Hematopoietic multipotent progenitor cell treated with erythropoietin and hydrocortisone succinate and interleukin-3 and kit ligand, for 8 days (in vitro differentiated cells): ENCODE results near the gene FNDC11.

ENCODE experiments used
- DNase-seq: peaks from one replicate; pipeline ENCODE4 v3.0.0-alpha.2; 2015

The FNDC11 gene

DNA sequence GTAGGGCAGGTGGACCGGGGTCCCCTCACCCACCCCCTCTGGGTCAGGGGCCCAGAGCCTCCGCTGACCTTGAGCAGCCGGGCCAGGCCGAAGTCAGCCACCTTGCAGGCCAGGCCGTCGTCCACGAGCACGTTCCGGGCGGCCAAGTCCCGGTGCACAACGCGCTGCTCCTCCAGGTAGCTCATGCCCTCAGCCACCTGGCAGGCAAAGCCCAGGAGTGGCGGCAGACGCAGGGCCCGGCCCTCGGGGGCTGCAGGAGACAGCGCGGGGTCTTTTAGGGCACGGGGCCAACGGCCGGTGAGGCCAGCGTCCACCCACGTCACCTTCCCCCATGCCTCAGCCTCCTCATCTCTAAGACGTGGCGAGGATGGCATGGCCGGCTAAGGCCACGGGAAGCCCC, 12.6 kb upstream of the FNDC11 start:
- DNase-seq: no peak

DNA sequence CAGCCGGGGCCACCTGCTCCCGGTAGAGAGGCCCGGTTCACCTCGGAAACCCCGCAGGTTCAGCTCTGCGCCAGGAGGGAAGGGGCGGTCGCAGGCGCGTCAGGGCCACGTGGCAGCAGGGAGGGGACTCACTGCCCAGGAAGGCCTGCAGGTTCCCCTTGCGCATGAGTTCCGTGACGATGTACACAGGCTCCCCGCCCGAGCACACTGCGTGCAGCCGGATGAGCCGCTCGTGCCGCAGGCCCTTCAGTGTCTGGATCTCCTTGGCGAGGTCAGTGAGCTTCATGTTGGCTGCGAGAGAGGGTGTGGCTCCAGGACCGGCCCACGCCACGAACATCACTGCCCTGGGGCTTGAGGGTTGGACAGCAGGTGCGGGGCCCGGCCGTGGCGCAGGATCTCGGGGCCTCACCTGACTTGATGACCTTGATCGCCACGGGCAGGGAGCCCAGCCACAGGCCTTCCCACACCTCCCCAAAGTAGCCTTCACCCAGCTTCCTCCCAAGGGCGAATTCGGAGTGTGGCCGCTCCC, 11.9 kb upstream of the FNDC11 start:
- DNase-seq: no peak

DNA sequence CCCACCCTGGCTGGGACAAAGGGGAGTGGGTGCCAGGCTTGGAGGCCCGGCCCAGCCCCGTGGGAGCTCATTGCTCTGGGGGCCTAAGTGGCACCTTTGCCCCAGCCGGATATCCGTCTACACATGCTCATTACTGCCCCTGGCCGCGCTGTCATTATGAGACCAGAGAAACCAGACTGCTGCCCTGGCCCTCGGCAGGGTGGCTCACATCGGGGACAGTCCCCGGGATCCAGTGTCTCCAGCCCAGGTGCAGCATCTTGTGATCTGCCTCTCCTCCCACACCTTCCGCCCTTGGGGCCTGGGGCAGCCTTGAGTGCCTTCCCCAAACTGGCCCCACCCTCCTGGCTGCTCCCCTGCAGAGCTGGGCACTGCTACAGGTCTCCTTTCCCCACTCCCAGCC, 11.3 kb upstream of the FNDC11 start:
- no peak for DNase-seq

DNA sequence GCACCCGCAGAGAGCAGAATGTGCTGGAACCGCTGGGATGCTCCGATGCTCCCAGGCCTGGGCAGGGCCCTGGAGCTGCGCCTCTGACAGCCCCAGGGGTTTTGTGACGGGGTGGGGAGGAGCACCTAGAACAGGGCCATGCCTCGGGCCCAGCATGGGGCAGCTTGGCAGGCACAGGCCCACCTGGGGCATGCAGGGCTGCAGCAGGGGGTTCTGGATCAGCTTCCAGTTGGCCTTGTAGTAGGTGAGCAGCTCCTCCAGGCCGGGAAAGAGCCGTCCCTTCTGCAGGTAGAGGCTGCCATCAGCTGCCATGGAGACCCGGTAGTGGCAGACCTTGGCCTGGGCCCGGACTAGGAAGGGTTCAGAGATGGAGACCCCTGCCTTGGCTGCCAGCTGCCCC, 10.8 kb upstream of the FNDC11 start:
- no peak for DNase-seq

DNA sequence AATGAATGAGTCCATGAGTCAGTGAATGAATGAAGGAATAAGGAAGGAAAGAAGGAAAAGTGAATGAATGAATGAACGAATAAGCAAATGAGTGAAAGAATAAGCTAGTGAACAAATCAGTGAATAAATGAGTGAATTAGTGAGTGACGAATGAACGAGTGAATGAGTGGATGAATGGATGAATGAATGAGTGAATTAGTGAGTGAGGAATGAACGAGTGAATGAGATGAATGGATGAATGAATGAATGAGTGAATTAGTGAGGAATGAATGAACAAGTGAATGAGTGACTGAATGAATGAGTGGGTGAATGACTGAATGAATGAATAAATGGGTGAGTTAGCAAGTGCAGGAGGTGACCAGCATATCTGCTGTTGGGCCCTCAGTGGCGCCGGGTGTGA, 10.2 kb upstream of the FNDC11 start:
- DNase-seq: no peak

DNA sequence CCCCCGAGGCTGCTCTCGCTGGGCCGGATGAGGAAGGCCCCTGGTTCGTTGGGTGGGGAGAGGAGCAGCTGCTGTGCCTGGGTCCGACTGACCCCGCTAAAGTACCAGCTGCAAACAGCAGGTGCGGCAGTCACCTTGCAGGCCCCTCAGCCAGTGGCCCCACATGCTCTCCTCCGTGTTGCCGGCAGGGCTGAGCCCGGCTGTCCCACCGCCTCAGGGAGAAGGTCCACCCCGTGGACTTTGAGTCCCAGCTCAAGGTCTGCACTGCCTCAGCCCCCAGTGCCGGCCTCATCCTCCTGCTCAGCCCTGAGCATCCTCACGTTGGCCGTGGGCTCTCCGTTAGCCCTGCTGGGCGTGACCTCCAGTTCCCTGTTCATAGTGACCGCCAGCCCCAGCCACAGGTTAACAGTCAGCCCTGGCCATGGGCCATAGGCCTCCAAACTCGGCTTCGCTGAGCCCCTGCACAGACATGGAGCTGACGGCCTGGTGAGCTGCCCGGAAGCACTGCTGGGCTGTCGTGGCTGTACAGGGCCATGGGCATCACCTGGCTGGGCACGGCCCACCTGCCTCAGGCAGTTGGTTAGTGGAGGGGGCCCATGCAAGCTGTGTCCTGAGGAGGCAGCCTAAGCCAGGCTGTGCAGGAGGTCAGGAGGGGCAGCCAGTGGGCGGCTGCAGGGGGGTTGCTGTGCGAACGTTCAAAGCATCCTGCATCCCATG, 9.6 kb upstream of the FNDC11 start:
- no peak for DNase-seq

DNA sequence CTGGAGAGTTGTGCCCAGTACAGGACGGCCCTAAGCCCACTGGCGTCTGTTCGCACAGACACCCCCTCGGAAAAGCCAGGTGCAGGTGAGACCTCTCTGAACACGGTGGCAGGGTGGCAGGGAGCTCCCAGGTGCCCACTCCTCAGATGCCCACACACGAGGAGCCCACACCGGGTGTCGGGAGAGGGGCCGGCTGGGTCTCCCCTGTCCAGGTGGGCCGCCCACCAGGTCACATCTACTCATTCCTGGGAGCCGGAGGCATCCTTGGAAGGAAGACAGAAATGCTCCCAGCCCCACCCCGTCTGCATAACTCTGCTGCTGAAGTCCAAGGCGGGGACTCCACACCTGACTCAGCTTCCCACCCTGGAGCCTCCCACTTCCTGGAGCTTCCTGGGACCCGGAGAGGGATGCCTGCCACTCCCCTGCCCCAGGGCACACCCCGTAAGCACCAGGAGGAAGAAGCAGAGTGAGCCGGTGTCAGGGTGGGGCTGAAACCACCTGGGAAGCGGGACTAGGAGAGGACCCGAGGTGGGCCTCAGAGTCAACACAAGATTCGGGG, 8.9 kb upstream of the FNDC11 start:
- DNase-seq: no peak

DNA sequence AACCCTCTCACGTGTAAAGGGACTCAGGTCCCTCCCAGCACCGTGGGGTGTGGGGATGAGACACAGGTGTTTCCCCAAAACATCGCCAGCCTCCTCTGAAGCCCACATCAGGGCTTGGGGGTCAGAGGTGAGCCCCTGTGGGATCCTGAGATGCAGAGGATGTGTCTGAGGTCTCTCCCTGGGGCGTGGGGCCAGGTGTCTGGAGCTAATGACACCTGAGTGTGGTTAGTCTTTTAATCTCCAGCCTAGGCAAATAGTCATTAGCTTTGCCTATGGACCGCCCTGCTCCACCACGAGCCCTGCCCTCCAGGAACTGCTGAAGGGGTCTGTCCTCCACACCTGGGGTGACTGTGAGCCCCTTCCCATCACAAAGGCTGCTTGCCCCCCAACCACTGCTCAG, 8.1 kb upstream of the FNDC11 start:
- no peak for DNase-seq

DNA sequence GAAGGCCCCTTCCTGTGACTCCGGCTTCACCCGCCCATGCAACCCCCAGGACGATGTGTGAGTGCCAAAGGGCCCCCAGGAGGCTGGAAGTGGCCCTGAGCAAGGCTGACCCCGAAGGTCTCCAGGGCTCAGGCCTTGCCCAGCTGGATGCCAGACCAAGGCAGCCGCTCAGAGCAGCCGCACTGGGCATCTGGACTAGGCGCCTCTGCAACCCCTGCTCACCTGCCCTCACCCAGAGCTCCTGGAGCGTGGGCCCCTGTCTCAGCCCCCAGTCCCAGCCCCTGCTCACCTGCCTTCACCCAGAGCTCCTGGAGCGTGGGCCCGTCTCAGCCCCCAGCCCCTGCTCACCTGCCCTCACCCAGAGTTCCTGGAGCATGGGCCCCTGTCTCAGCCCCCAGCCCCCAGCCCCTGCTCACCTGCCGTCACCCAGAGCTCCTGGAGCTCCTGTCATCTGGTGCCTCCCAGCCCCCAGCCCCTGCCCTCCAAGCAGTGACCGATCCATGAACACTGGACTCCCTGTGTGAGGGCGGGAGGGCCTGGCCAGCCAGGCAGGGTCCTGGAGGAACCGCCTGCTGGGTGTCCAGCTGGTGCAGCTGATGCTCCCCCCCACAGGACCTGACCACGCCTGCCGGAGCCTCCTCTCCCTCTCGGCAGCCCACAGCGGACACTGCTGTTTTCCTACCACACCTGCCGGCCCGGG, 7.6 kb upstream of the FNDC11 start:
- no peak for DNase-seq

DNA sequence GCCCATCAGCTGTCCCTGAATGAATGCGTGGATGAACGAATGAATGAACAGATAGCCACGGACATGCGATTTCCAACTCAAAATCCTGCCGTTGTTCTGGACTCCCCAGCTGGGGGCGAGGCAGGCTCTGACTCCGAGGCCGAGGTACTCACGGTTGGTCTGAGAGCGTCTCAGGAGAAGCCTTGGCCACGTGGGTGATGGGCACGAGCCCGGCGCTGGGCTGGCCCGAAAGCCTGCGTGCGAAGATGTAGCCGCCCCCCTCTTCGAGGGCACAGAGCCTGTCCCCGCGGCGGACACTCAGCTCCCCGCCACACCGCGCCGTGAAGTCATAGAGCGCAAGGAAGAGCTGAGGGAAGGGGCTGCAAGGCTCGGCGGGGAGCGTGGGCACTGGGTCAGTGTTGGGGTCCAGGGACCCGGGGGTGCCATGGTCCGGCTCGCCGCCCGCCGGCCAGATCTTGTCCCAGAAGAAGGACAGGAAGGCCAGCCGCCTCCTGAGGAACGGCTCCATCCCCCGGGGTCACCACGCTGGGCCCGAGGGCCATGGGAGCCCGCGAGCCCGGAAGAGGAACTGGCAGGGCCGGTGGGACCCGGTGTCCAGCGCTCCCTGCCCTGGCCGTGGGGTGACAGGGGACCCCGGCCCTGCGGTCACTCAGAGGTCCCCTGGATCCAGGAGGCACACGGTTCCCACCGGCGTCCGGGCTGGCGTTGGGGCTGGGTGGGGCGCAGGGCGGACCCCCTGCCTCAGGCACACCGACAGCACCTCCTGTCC, 6.8 kb upstream of the FNDC11 start:
- DNase-seq: no peak

DNA sequence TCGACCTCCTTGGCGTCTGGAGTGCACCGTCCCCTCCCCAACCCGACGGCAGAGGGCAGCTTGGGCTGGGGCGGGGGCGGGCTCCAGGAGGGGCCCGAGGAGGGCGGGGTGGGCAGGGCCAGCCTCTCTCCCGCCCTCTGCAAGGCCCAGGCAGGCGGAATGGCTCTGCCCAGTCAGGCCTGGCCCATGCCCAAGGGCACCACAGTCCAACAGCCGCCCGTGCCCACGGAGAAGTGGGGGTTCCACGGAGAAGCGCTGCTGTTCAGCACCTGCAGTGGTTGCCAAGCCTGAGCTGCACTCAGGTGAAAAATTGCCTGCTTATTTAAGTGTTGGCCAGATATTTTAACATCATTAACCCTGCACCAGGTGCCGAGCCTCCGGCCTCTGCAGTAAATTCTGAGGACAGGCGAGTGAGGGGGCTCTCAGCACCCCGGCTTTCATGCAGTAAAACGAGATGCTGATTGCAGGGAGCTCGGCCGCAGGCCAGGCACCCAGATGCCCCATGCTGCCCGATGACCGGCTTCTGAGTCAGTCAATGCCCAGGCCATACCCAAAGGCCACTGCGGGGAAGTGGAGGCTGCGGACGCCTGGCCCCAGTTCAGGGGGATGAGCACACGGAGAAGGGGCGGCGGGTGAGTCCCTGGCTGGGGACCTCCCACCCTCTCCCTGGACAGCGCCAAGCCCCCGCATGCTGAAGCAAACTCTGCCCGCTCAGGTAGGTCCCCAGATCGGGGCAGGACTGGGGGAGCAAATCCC, 6.1 kb upstream of the FNDC11 start, which contains the start of gene SRMS:
TSS of gene SRMS (minus strand) at position 25 of the 756 bp plus-strand sequence. CDS start 286 bp downstream, outside the sequence.
- DNase-seq: no peak

DNA sequence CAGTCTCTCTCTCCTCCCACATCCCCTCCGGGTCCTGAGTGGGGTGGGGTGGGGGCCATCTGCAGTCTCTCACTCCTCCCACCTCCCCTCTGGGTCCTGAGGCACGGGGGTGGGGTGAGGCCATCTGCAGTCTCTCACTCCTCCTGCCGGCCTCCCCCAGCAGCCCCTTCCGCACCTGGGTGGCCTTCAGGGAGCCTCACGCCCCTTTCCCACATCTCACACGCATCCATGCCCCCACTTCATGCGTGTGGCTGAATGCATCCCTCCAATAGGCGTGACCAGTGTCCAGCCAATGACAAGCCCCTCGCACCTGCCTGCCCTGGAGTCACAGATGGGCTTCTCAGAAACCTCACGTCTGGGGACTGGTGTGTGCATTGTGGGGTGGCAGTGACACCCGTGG, 5.4 kb upstream of the FNDC11 start:
- DNase-seq: no peak

DNA sequence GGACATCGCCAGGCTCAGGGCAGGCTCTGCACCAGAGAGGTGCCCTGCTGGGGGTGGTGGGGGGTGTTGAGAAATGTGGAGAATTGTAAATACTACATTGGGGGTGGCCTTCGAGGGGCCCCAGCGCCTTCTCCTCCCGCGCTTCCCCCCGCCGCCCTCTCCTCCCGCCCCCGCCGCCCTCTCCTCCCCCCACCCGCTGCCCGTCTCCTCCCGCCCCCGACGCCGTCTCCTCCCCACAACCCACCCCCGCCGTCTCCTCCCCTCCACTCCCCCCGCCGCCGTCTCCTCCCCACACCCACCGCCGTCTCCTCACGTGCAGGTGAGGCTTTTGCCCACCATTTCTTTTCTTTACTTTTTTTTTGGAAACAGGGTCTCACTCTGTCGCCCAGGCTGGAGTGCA, 4.9 kb upstream of the FNDC11 start:
- no peak for DNase-seq

DNA sequence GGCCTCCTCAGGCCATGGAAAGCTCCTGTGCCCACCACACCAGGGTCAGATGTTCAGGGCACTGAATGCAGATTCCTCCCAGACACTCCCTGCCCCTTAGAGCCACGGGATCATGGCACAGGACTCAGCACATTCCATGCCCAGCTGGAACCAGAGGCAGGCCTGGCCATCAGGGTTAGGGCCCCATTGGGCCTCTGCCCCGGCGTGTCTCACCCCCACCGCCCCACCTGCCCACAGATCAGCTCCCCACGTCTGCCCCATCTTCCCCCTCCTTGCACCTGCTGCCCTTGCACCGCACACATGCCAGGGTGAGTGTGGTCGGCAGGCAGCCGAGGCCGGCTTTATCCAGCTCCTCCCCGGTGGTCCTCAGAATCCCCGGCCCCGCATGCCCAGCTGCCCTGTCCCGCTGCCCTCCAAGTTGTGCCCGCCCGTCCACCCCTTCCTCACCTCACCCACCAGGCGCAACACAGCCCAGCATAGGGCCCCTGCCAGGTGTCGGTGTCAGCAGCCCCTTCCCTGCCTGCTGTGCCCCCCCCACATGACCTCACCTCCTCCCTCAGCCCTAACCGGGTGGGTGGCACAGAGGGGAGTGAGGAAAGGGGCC, 4.2 kb upstream of the FNDC11 start:
- DNase-seq: no peak

DNA sequence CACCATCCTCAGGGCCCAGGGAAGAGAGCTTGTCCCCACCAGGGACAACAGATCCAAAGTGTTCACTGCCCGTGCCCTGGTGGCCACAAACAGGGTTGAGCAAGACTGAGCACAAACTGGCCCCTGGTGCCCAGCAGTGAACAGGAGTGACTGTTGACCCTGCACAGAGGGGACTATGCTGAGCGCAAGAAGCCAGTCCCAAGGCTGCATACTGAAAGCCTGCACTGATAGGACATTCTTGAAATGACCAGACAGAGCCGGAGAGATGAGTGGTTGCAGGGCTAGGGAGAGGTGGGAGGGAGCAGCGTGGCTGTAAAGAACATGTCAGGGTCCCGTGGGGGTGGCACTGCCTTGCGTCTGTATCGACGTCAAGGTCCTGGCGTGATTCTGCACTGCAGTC, 2.9 kb upstream of the FNDC11 start:
- no peak for DNase-seq

DNA sequence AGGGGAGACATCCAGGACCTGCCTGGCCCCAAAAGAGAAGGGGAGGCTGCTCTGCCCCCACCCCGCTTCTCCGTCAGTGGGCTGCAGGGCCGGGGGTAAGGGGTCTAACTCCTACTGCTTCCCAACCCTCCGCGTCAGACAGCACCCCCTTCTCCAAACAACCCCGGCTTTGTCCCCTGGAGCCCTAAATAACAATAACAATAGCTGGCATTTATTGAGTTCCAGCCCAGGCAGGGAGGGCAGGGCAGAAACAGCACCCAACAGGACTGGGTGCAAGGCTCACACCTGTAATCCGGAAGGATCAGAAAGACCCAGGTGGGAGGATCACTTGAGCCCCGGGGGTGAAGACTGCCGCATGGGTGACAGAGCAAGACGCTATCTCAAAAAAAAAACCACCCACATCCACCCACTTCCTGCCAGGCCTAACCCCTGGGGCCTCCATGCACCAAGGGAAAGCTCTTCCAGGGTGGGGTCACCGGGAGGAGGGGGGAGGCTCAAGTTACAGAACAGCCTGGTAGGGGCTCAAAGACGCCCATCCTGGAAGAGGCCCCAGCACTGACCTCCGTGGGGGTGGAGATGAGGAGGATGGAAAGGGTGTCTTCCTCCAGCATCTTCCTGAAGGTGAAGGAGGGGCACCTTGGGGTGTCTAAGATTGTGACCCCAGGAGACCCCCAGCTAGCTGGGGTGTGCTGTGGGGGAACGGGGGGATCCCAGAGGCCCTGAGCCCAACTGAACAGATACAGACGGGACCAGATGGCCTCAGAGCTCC, 1.3 kb upstream of the FNDC11 start:
- peak; percentile 78 for DNase-seq

DNA sequence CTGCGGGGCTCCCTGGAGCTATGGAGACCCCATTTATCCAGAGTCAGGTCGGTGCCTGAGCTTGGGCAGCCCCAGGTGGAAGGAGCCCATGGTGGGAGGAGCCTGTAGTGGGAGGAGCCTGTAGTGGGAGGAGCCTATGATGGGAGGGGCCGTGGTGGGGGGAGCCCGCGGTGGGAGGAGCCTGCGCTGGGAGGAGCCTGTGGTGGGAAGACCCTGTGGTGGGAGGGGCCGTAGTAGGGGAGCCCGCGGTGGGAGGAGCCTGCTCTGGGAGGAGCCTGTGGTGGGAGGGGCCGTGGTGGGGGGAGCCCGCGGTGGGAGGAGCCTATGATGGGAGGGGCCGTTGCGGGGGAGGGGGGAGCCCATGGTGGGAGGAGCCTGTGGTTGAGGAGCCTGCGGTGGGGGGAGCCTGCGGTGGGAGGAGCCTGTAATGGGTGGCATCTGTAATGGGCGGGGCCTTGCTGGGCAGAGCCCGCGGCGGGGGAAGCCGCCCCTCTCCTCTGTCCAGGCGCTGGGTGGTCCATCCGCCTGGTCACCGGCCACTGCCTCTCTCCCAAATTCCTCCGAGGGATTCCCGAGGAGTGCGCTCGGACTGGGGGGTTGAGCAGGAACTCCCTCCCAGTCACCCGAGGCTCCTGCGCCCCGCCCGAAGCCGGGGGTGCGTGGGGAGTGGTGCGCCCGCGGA, 567 bp upstream of the FNDC11 start:
- DNase-seq: peak; percentile 75

DNA sequence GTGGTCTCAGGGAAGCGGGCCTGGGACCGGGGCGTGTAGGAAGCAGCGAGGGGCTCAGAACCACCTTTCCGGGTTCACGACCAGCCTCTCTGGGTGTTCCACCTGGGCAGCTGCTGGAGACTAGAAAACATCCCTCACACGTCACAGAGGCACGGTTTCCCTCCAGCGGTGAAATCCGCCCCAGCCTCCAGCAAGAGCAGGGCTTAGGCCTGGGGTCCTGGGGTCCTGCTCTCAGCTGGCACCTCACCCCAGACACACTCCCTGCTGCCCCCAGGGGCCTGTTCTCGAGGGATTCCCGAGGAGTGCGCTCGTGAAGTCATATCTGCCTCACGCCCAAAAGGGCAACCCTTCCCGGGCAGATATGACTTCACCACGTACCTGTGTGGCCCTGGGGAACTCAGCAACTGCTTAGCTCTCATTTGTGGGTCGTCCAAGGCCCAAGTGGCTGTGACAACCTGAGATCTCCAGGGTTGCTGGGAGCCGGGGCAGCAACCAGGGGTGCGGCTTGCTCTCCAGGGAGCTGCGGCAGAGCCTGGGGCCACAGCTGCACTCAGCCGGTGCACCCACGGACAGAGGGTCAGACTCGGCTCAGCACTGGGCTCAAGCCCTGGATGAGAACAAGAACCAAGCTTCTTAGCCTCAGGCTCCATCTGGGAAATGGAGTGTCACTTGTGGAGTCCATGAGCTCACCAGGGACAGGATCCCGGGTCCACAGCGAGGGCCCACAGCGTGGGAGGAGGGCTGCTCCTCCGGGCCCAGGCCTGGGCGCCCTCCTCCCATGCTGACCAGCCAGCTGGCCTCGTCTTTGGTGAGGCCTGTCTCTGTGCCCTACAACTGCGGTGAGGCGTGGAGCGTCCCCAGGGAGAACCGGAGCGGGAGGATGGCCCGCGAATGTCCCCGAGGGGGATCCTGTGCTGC, 661 bp downstream of the FNDC11 start:
- no peak for DNase-seq

DNA sequence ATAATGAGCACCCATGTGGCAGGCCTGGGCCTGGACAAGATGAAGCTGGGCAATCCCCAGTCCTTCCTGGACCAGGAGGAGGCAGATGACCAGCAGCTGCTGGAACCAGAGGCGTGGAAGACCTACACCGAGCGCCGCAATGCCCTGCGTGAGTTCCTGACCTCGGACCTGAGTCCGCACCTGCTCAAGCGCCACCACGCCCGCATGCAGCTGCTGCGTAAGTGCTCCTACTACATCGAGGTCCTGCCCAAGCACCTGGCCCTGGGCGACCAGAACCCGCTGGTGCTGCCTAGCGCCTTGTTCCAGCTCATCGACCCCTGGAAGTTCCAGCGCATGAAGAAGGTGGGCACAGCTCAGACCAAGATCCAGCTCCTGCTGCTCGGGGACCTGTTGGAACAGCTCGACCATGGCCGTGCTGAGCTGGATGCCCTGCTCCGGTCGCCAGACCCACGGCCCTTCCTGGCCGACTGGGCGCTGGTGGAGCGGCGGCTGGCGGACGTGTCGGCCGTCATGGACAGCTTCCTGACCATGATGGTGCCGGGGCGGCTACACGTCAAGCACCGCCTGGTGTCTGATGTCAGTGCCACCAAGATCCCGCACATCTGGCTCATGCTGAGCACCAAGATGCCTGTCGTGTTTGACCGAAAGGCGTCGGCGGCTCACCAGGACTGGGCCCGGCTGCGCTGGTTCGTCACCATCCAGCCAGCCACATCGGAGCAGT, 1.9 kb downstream of the FNDC11 start:
- no peak for DNase-seq
